Measurements from ENCODE around the gene MYO3A. TPM values are rescaled to one million over a fixed set of nuclear protein-coding genes. Genes with fewer than 3 reads are reported as not detected.

The MYO3A gene
- total RNA-seq, 6 experiments from 2014 or later: 0.03 TPM; not detected in 5

DNA sequence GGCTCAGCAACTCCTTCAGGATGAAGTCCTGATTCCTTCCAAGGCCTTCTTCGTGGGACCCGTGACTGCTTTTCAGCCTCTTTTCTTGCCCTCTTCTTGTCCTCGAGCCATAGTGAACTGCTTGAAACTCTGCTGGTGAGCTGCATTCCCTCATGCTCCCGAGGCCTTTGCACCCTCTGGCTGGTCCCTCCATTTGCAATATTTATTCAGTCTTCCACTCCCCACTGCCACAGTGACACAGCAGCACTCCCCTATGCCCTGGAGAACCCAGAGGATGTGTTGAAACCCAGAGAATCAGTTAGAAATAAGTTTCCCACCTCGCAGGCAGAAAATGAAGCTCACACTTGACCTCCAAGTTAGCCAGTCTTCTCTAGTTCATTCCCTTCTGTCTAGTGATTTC is 260.2 kb downstream of the MYO3A start:
- Mint-ChIP-seq H3K9me3 (peaks cover 11% of the 10 kb centered on the region; the same call in 1 of the 2 replicates), H3K27ac (no peak overlapping the region), H3K27me3 (ENCODE audit: insufficient read depth) (no peaks in the 10 kb centered on the region), H3K4me1 (ENCODE audit: low read depth) (peaks cover 7% of the 10 kb centered on the region; the same call in 1 of the 2 replicates), H3K4me3 (no peak overlapping the region), H3K36me3 (ENCODE audit: low read depth) (0 out of 2 replicates have a peak, but pooled peaks cover 3% of the 10 kb centered on the region)
- DNase-seq: no peak
- no peak for TF ChIP-seq CTCF (IDR thresholded peaks at IDR 0.05)

DNA sequence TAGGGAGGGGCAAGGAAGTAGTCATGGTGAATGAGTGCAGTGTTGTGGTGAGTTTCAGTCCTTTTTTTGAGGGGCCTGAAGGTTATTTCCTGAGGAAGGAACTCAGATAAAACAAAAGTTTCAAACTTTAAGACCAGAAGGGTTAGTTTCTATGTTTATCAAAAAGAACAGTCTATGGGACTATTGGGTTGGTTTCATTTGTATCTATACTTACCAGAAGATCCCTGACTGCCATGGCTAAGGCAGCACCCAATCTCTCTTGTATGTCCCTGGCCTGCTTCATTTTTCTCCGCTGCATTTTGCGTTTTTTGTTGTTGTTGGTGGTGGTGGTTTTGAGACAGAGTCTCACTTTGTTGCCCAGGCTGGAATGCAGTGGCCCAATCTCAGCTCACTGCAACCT is 263.2 kb downstream of the MYO3A start:
- Mint-ChIP-seq H3K36me3 (ENCODE audit: low read depth) (0 out of 2 replicates have a peak, but pooled peaks cover 3% of the 10 kb centered on the region), H3K27me3 (ENCODE audit: insufficient read depth) (no peaks in the 10 kb centered on the region; the same call in 1 of the 2 replicates), H3K4me1 (ENCODE audit: low read depth) (peaks cover 7% of the 10 kb centered on the region; the same call in 1 of the 2 replicates), H3K27ac (no peak overlapping the region), H3K9me3 (peaks cover 8% of the 10 kb centered on the region; the same call in 1 of the 2 replicates), H3K4me3 (no peak overlapping the region)
- DNase-seq: no peak
- no peak for TF ChIP-seq CTCF (IDR thresholded peaks at IDR 0.05)

DNA sequence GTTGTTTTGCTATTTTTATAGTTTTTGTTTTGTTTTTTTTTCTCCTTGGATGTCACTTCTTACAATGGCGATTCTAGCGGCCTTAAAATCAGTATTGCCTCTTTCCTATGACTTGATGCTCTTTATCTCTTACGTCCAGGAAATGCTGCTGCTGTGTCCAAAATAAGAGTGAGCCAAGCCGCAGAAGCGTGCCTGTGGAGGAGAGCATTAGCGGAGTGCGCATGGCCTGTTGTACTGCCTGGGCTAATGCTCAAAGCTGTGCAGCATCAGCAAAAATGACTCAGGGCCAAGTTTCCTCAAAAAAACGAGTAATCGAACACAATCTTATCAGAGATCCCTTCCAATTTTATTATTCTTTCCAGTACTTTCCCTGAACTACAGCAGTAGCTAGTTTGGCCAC is 264.1 kb downstream of the MYO3A start:
- Mint-ChIP-seq H3K27ac (no peak overlapping the region), H3K4me3 (no peak overlapping the region; the same call in 1 of the 2 replicates), H3K9me3 (peaks cover 8% of the 10 kb centered on the region; the same call in 1 of the 2 replicates), H3K36me3 (ENCODE audit: low read depth) (0 out of 2 replicates have a peak, but pooled peaks cover 3% of the 10 kb centered on the region), H3K4me1 (ENCODE audit: low read depth) (peaks cover 7% of the 10 kb centered on the region; the same call in 1 of the 2 replicates), H3K27me3 (ENCODE audit: insufficient read depth) (no peaks in the 10 kb centered on the region; the same call in 1 of the 2 replicates)
- DNase-seq: no peak
- TF ChIP-seq CTCF (IDR thresholded peaks at IDR 0.05): no peak

GRCh38 chr10:26199841-26200240 is 265.8 kb downstream of the MYO3A start:
- no peak overlapping the region for H3K27ac Mint-ChIP-seq
- H3K9me3 Mint-ChIP-seq: peaks cover 8% of the 10 kb centered on the region; the same call in 1 of the 2 replicates
- TF ChIP-seq CTCF (IDR thresholded peaks at IDR 0.05): no peak
- H3K36me3 Mint-ChIP-seq (ENCODE audit: low read depth): 0 out of 2 replicates have a peak, but pooled peaks cover 3% of the 10 kb centered on the region
- no peak for DNase-seq
- H3K4me1 Mint-ChIP-seq (ENCODE audit: low read depth): peaks cover 7% of the 10 kb centered on the region; the same call in 1 of the 2 replicates
- H3K4me3 Mint-ChIP-seq: no peak overlapping the region; the same call in 1 of the 2 replicates
- no peaks in the 10 kb centered on the region; the same call in none of the 2 replicates for H3K27me3 Mint-ChIP-seq (ENCODE audit: insufficient read depth)

DNA sequence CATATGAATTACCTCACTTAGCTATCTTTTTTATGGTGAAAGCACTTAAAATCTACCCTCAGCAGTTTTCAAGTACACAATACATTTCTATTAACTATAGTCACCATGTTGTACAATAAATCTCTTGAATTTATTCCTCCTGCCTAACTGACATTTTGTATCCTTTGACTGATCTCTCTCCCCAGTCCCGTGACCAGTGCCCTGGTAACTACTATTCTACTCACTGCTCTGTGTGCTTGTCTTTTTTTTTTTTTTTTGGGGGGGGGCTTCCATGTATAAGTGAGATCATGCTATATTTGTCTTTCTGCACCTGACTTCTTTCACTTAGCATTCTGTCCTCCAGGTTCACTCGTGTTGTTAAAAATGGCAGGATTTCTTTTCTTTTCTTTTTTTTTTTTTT is 271.2 kb downstream of the MYO3A start:
- no peaks in the 10 kb centered on the region; the same call in 1 of the 2 replicates for H3K9me3 Mint-ChIP-seq

More for the DNA sequence above, 271.2 kb downstream of the MYO3A start:
- H3K4me1 Mint-ChIP-seq (ENCODE audit: low read depth): no peaks in the 10 kb centered on the region; the same call in 1 of the 2 replicates
- H3K36me3 Mint-ChIP-seq (ENCODE audit: low read depth): no peaks in the 10 kb centered on the region
- no peak overlapping the region for H3K27ac Mint-ChIP-seq
- no peak for DNase-seq
- H3K4me3 Mint-ChIP-seq: no peak overlapping the region
- no peak for TF ChIP-seq CTCF (IDR thresholded peaks at IDR 0.05)
- no peaks in the 10 kb centered on the region; the same call in 1 of the 2 replicates for H3K27me3 Mint-ChIP-seq (ENCODE audit: insufficient read depth)
